ENCODE results near the gene MARCHF11.

Gene MARCHF11

DNA sequence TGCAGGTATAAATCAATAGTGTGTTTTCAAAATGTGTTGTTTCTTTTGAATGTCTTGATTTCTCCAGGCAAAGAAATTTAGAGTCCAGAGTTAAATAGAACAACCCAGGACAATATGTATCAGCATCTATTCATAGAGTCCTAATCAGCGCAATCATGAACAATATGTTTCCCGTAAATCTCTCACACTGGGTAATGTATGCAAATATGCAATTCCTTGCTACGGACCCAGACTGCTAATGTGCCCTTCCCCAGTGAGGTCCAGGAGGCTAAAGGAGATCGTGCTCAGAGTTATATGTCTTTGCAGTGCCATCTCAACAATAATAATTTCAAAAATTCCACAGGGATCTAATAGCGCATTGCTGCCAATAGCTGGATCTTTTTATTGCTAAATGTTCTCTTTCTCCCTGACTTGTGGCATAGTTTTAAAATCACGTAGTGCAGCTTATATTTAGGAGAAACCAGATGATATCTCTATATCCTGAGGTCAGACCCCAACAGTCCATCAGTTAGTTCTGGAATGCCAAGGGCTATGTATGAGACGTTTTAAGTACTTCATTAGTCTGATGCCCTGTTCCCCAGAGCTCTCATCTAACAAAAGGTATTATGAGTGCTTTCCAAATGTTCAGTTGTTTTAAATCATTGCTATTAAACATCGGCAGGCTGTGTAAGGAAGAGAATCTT is 145.1 kb downstream of the MARCHF11 start:
- in situ Hi-C loops (cut with HindIII; ENCODE audit: low sequenced_read_pairs), result no loop called here
- H3K4me3 ChIP-seq (ENCODE audit: low read depth, low read length), result no peak overlapping the region
- TF ChIP-seq, protein P1, sequence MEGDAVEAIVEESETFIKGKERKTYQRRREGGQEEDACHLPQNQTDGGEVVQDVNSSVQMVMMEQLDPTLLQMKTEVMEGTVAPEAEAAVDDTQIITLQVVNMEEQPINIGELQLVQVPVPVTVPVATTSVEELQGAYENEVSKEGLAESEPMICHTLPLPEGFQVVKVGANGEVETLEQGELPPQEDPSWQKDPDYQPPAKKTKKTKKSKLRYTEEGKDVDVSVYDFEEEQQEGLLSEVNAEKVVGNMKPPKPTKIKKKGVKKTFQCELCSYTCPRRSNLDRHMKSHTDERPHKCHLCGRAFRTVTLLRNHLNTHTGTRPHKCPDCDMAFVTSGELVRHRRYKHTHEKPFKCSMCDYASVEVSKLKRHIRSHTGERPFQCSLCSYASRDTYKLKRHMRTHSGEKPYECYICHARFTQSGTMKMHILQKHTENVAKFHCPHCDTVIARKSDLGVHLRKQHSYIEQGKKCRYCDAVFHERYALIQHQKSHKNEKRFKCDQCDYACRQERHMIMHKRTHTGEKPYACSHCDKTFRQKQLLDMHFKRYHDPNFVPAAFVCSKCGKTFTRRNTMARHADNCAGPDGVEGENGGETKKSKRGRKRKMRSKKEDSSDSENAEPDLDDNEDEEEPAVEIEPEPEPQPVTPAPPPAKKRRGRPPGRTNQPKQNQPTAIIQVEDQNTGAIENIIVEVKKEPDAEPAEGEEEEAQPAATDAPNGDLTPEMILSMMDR (IDR thresholded peaks at IDR 0.05; ENCODE audit: low read depth, low read length), result no peak
- DNase-seq (ENCODE audit: low read depth, low spot score), result no peak

- no peak overlapping the region for H3K4me3 ChIP-seq (ENCODE audit: low read depth, low read length)
- TF ChIP-seq, protein P1 (IDR thresholded peaks at IDR 0.05; ENCODE audit: low read depth, low read length), result no peak
- in situ Hi-C loops (cut with HindIII; ENCODE audit: low sequenced_read_pairs), result no loop called here
- no peak for DNase-seq (ENCODE audit: low read depth, low spot score)
Observed at GRCh38 chr5:16033187-16033925, 146.2 kb downstream of the MARCHF11 start.

- H3K4me3 ChIP-seq (ENCODE audit: low read depth, low read length), result no peak overlapping the region
- no peak for DNase-seq (ENCODE audit: low read depth, low spot score)
- TF ChIP-seq, protein P1 (IDR thresholded peaks at IDR 0.05; ENCODE audit: low read depth, low read length), result no peak
- in situ Hi-C loops (cut with HindIII; ENCODE audit: low sequenced_read_pairs), result no loop called here
Observed at GRCh38 chr5:16028708-16029107, 150.9 kb downstream of the MARCHF11 start.

- DNase-seq (ENCODE audit: low read depth, low spot score), result no peak
Observed at GRCh38 chr5:16025681-16026080, 153.9 kb downstream of the MARCHF11 start.

DNA sequence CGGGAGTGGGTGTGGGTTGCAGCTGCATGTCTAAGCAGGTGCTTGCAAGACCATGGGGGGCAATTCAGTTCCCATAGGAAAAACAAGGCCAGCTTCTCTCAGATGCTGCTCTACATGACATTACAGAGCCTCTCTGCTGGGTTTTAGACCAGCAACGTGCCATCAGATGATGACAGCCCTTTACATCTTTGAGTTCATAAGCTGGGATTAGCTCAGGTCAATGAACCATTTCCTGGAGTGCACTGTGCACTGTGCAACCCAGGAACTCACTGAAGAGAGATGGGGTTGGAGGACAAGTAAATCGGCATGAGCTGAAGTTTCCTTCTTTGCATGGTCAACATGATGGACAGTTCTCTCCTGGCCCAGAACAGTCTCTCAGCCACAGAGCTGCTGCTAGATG is 160.6 kb downstream of the MARCHF11 start:
- no peak overlapping the region for H3K4me3 ChIP-seq (ENCODE audit: low read depth, low read length)
- in situ Hi-C loops (cut with HindIII; ENCODE audit: low sequenced_read_pairs), result no loop called here

More at GRCh38 chr5:16025681-16026080, 153.9 kb downstream of the MARCHF11 start:
- TF ChIP-seq, protein P1 (IDR thresholded peaks at IDR 0.05; ENCODE audit: low read depth, low read length), result no peak
- H3K4me3 ChIP-seq (ENCODE audit: low read depth, low read length), result no peak overlapping the region
- in situ Hi-C loops (cut with HindIII; ENCODE audit: low sequenced_read_pairs), result no loop called here

DNA sequence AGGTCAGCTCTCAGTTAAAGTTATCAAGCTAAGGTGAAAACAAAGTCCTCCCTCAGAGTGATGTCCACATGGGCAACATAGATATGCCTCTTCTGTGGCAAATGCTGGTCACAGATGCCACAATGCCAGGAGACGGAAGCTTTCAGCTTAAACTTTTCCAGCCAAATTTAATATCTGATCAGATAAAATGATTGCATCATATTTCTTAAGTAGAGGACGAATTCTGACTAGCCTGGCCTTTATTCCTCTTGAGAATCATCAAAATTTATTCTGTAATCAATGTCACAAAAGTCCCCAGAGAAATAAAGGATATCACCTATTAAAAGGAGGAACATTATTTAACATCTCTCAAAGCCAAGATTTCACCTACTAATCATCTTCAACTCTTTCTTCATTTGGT is 161.9 kb downstream of the MARCHF11 start:
- H3K4me3 ChIP-seq (ENCODE audit: low read depth, low read length), result no peak overlapping the region
- DNase-seq (ENCODE audit: low read depth, low spot score), result no peak
- TF ChIP-seq, protein P1 (IDR thresholded peaks at IDR 0.05; ENCODE audit: low read depth, low read length), result no peak
- in situ Hi-C loops (cut with HindIII; ENCODE audit: low sequenced_read_pairs), result no loop called here

More for the DNA sequence above, 160.6 kb downstream of the MARCHF11 start:
- TF ChIP-seq, protein P1 (IDR thresholded peaks at IDR 0.05; ENCODE audit: low read depth, low read length), result no peak
- DNase-seq (ENCODE audit: low read depth, low spot score), result no peak

Data from astrocyte of the spinal cord (primary cell).